NCI-H82 (cell line): ENCODE data around the gene ERLIN1.
"Not testable (repeated sequence)": the region's sequence is repeated elsewhere in the genome, so short reads cannot be mapped to it uniquely, and the experiment has no call there.

Source experiments
- DNase-seq: peaks from one replicate; lab custom pipeline; 2025; lab: John Stamatoyannopoulos, UW

The ERLIN1 gene

GRCh38 chr10:100133801-100134200 is 52.0 kb downstream of the ERLIN1 start:
- no peak for DNase-seq

- DNase-seq: no peak
These were observed 53.4 kb downstream of the ERLIN1 start for GRCh38 chr10:100132427-100132826.

DNA sequence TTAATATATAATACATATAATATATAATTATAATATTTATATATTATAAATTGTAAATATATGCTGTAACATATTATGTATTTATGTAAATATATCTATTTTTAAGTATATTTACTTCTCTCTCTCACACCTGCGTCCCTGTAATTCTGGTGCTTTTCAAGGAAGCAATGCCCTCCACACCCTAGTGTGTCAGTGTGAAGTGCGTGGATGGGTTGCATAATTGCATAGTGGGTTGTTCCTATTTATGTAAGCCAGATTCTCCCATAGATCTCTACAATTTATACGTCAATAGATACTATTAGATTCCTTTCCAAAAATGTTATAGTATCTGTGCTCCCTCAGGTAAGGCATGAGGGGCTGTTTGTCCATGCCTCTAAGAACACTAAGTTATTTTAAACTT is 54.3 kb downstream of the ERLIN1 start:
- DNase-seq: no peak

DNA sequence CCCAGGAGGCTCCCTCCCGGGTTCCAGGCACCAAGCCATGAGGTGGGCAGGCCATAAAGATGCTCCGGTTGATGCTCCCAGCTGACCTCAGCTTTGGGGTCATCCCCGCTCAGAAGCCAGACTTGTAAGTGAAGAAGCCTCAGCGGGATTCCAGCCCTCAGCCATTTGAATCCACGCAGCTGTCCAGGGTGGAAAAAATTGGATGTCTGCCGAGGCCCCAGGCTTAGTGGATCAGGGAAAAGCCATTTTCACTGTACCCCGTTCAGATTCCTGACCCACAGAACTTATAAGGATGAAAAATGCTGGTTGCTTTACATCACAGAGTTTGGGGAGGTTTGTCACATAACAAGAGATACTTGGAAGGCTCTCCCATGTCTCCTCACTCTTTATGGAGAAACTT is 55.0 kb downstream of the ERLIN1 start:
- peak; percentile 5 for DNase-seq

- DNase-seq: no peak
These were observed 56.4 kb downstream of the ERLIN1 start for GRCh38 chr10:100129424-100129823.

DNA sequence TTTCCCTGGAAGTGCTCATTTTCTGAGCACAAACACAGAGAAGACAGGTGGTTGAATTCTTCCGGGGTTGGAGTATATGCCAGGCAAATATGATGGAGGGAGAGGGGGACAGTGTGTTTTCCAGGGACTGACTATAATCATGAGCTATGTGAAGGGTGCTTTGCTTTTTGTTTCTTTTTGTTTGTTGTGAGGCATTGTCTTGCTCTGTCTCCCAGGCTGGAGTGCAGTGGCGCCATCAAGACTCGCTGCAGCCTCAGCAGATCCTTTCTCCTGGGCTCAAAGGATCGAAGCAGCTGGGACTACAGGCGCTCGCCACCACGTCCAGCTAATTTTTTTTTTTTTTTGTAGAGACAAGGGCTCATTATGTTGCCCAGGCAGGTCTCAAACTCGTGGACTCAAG is 56.9 kb downstream of the ERLIN1 start:
- DNase-seq: no peak

GRCh38 chr10:100125335-100125734 is 60.5 kb downstream of the ERLIN1 start:
- not testable (repeated sequence) for DNase-seq

GRCh38 chr10:100124097-100124496 is 61.7 kb downstream of the ERLIN1 start:
- no peak for DNase-seq

DNA sequence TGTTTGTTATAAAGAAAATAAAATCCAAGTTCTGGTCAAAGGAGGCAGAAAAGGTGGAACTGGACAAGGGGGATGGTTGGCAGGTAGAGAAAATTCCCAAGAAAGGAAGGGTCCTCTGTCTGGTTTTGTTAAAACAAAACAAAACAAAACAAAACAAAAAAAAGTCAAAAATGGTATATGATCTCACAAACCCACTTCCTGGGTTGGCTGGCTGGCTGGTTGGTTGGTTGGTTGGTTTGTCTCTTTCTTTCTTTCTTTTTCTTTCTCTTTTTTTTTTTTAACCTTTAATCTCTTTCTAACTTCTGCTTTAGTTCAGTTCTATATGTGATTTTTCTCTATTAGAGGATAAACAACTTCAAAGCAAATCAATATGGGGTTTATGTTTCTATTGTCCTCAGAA is 63.0 kb downstream of the ERLIN1 start:
- no peak for DNase-seq

- DNase-seq: no peak
These were observed 65.3 kb downstream of the ERLIN1 start for GRCh38 chr10:100120550-100120949.

DNA sequence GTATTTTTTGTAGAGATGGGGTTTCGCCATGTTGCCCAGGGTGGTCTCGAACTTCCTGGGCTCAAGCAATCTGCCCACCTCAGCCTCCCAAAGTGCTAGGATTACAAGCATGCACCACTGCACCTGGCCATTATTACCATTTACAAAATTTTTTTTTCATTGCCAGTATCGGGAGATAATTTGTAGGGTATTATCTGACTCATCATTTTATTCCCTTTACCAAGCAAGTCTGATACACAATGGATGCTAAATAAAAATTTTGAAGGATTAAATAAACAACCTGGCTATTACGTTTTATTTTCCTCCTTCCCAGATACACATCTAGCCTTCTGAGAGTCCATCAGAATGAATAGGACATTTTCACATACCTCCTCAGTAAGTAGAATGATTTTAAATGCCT is 66.1 kb downstream of the ERLIN1 start:
- DNase-seq: no peak

GRCh38 chr10:100114976-100115770 is 70.7 kb downstream of the ERLIN1 start:
- DNase-seq: no peak

- DNase-seq: no peak
These were observed 71.4 kb downstream of the ERLIN1 start for GRCh38 chr10:100114460-100114859.

DNA sequence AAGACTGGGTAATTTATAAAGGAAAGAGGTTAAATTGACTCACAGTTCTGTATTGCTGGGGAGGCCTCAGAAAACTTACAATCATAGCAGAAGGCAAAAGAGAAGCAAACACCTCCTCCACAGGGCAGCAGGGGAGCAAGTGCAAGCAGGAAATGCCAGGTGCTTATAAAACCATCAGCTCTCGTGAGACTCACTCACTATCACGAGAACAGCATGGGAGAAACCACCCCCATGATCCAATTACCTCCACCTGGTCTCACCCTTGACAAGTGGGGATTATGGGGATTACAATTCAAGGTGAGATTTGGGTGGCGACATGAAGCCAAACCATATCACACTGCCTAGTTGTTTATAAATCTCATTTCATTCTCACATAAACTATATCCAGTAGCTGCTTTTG is 76.2 kb downstream of the ERLIN1 start:
- DNase-seq: peak; percentile 76

GRCh38 chr10:100106865-100107264 is 79.0 kb downstream of the ERLIN1 start:
- DNase-seq: no peak

DNA sequence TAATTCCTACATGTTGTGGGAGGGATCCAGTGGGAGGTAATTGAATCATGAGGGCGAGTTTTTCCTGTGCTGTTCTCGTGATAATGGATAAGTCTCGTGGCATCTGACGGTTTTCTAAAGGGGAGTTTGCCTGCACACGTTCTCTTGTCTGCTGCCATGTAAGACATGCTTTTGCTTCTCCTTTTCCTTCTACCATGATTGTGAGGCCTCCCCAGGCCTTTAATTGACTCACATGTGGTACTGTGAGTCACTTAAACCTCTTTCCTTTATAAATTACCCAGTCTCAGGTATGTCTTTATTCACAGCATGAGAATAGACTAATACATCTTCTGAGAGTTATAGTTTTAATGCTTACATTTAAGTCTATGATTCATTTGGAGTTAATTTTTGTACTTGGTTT is 81.5 kb downstream of the ERLIN1 start:
- no peak for DNase-seq

GRCh38 chr10:100103581-100103980 is 82.2 kb downstream of the ERLIN1 start:
- no peak for DNase-seq

DNA sequence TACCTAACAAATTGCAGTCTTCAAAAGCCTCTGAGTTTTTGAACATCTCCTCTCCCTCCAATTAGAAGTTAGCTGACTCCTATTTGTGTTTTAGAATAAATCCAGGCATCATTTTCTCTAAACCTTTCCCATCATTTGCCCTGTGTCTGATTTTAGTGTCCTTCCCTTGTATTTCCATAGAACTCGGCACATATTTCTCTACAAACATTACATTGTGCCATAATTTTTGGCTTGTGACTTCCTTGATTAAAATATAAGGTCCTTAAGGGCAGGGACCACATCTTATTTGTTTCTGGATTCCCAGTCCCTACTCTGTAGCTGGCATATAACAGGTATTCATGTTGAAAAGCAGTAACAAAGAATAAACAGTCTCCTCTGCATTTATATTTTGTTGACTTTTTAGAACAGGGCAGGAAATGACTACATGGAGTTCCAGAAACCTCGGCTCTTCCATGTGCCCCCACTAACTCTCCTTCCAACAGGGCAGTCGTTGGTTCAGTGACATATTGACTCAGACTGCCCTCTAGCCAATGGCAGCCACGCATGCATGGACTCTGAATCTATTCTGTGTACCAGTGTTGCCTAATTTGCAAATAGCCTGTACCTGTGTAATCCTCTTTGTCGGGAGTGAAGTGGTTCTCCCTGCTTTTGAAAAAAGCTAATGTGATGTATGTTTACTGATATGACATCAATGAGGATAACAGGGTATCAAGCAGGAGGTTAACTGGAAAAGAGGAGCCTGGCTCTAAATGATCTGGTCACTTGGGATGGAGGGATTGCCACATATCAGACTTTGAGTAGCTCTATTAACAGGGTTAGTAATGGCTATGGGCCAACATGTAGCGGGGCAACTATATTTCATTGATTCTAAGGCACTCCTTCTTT is 84.4 kb downstream of the ERLIN1 start:
- peak; percentile 29 for DNase-seq

DNA sequence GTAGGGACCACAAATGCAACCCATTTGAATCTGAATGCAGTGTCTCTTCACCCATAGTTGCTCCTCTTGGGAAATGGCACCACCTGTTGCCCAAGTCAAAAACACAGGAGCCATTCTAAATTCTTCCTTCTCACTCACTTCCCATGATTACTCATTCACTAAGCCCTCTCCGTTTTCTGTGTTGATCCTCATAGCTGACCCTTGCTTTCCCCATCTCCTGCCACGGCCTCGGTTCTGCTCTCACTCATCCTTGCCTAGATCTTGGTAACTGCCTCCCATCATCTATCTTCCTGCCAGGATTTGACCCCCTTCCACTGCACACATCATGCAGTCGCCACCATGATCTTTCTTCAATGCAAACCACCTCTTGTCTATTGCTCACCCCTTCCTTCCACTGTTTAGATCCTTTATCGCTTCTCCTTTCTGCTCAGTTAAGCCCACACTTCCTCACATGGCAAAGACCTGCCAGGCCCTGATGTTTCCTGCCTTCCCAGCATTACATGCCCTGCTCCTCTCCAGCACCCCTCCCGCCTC is 85.1 kb downstream of the ERLIN1 start:
- DNase-seq: peak; percentile 28
